Neural cell (in vitro differentiated cells): ENCODE results near the gene TFB2M. TPM values are rescaled to one million over a fixed set of nuclear protein-coding genes. Genes with fewer than 3 reads are reported as not detected.

Experiments used
- H2AFZ ChIP-seq: fragments of 200-600, 300-800 bp; sonication (generic), shearing (Covaris generic); 2 replicates; pipeline ENCODE4 v1.6.0; 2014; ENCODE audit warnings: low read depth, mild to moderate bottlenecking, antibody characterized with exemption, low read length, moderate library complexity
- H3F3A ChIP-seq: fragments of 200-600 bp; shearing (Covaris generic); 2 replicates; pipeline ENCODE4 v1.6.1; 2016; ENCODE audit warnings: mild to moderate bottlenecking, moderate library complexity, mixed read lengths, antibody characterized with exemption, low read length; ENCODE audit not compliant: insufficient read depth, poor library complexity, severe bottlenecking
- H3K27ac ChIP-seq: fragments of 200-600, 300-800 bp; sonication (generic), shearing (Covaris generic); 2 replicates; pipeline ENCODE4 v1.5.1; 2014; ENCODE audit warnings: mild to moderate bottlenecking, low read length, moderate library complexity
- H3K27me3 ChIP-seq: fragments of 300-800, 200-600 bp; sonication (generic), shearing (Covaris generic); 2 replicates; pipeline ENCODE4 v1.6.0; 2014; ENCODE audit warnings: mild to moderate bottlenecking, low read depth, low read length, moderate library complexity; ENCODE audit not compliant: insufficient read depth
- H3K36me3 ChIP-seq: fragments of 300-800, 200-600 bp; sonication (generic), shearing (Covaris generic); 2 replicates; pipeline ENCODE4 v1.5.1; 2014; ENCODE audit warnings: mild to moderate bottlenecking, antibody characterized with exemption, low read length, moderate library complexity; ENCODE audit not compliant: insufficient read depth
- H3K4me2 ChIP-seq: fragments of 300-800, 200-600 bp; sonication (generic), shearing (Covaris generic); 2 replicates; pipeline ENCODE4 v1.6.0; 2014; ENCODE audit warnings: mild to moderate bottlenecking, low read length
- H3K4me3 ChIP-seq: fragments of 300-800, 200-600 bp; sonication (generic), shearing (Covaris generic); 2 replicates; pipeline ENCODE4 v1.5.1; 2014; ENCODE audit warnings: mild to moderate bottlenecking, low read length, moderate library complexity
- H3K79me2 ChIP-seq: fragments of 200-600 bp; shearing (Covaris generic); replicated peaks from 2 replicates; pipeline ENCODE4 v1.6.0; 2014; ENCODE audit warnings: mild to moderate bottlenecking, low read length, moderate library complexity; ENCODE audit not compliant: insufficient read depth
- H3K9ac ChIP-seq: fragments of 300-800, 200-600 bp; sonication (generic), shearing (Covaris generic); 2 replicates; pipeline ENCODE4 v1.6.1; 2016; ENCODE audit warnings: mild to moderate bottlenecking, low read length, mixed read lengths
- H3K9me2 ChIP-seq: fragments of 200-600 bp; shearing (Covaris generic); 2 replicates; pipeline ENCODE4 v1.6.1; 2016; ENCODE audit warnings: mild to moderate bottlenecking, low read length, mixed read lengths; ENCODE audit not compliant: insufficient read depth
- H3K9me3 ChIP-seq: fragments of 200-600, 300-800 bp; sonication (generic), shearing (Covaris generic); 2 replicates; pipeline ENCODE4 v1.6.1; 2016; ENCODE audit warnings: mild to moderate bottlenecking, mixed run types, low read length, moderate library complexity, mixed read lengths
- H4K20me1 ChIP-seq: fragments of 200-600 bp; shearing (Covaris generic); 2 replicates; pipeline ENCODE4 v1.6.1; 2016; ENCODE audit warnings: mild to moderate bottlenecking, mixed run types; ENCODE audit not compliant: insufficient read depth
- CTCF ChIP-seq: fragments of 450-650 bp; IDR thresholded peaks from 2 replicates; pipeline ENCODE4 v1.5.1; 2014; ENCODE audit warnings: antibody characterized with exemption, mild to moderate bottlenecking, moderate library complexity; ENCODE audit not compliant: poor library complexity, severe bottlenecking
- EP300 ChIP-seq: fragments of 450-650 bp; conservative IDR thresholded peaks from 2 replicates; pipeline ENCODE4 v1.6.1; 2014; ENCODE audit warnings: antibody characterized with exemption, mild to moderate bottlenecking, moderate library complexity; ENCODE audit not compliant: poor library complexity, severe bottlenecking
- EZH2 ChIP-seq: fragments of 200-600, 300-800 bp; shearing (Covaris generic), sonication (generic); IDR thresholded peaks from 2 replicates; pipeline ENCODE4 v1.6.1; 2014; ENCODE audit warnings: antibody characterized with exemption, low read length, borderline replicate concordance, mild to moderate bottlenecking; ENCODE audit not compliant: insufficient read depth, poor library complexity, severe bottlenecking
- MXI1 ChIP-seq: fragments of 450-650 bp; conservative IDR thresholded peaks from 2 replicates; pipeline ENCODE4 v1.6.1; 2014; ENCODE audit warnings: antibody characterized with exemption, mild to moderate bottlenecking; ENCODE audit not compliant: poor library complexity, severe bottlenecking
- POLR2AphosphoS5 ChIP-seq: IDR thresholded peaks from 2 replicates; pipeline ENCODE4 v1.6.1; 2012
- RAD21 ChIP-seq: fragments of 450-650 bp; conservative IDR thresholded peaks from 2 replicates; pipeline ENCODE4 v1.6.1; 2014; ENCODE audit warnings: antibody characterized with exemption, mild to moderate bottlenecking, moderate library complexity
- REST ChIP-seq: IDR thresholded peaks from 2 replicates; pipeline ENCODE4 v1.6.1; 2012; ENCODE audit warnings: borderline replicate concordance
- SMC3 ChIP-seq: fragments of 450-650 bp; conservative IDR thresholded peaks from 2 replicates; pipeline ENCODE4 v1.6.1; 2014; ENCODE audit warnings: antibody characterized with exemption, mild to moderate bottlenecking, moderate library complexity; ENCODE audit not compliant: poor library complexity
- TAF1 ChIP-seq: IDR thresholded peaks from 2 replicates; pipeline ENCODE4 v1.6.1; 2012; ENCODE audit warnings: low read depth
- polyA plus RNA-seq: library from polyadenylated mRNA; depleted of rRNA; stranded (reverse); fragments of >200 nt; gene quantifications from 2 replicates; pipeline ENCODE4 v1.2.3, GENCODE V29; 2014

Gene TFB2M
- polyA plus RNA-seq, 1 donor from 2014 or later = 19.2 TPM

GRCh38 chr1:246583448-246584185 is 17.6 kb upstream of the TFB2M start:
- H3K79me2 ChIP-seq = peaks cover 7% of the 10 kb centered on the region

GRCh38 chr1:246583056-246583440 is 17.0 kb upstream of the TFB2M start:
- Histone ChIP-seq H4K20me1 (no peaks in the 10 kb centered on the region), H3K79me2 (peaks cover 7% of the 10 kb centered on the region), H3K9ac (no peak overlapping the region), H3K4me2 (no peak overlapping the region), H3K36me3 (no peaks in the 10 kb centered on the region), H3K9me2 (no peaks in the 10 kb centered on the region), H3K27ac (no peak overlapping the region), H3K4me3 (no peak overlapping the region), H3K27me3 (no peaks in the 10 kb centered on the region), H2AFZ (no peak overlapping the region), H3F3A (no peaks in the 10 kb centered on the region), H3K9me3 (no peaks in the 10 kb centered on the region)
- no peak for TF ChIP-seq REST
- no peak for TF ChIP-seq SMC3
- no peak for TF ChIP-seq EZH2
- no peak for TF ChIP-seq POLR2AphosphoS5
- TF ChIP-seq EP300 = no peak
- TF ChIP-seq RAD21 = no peak

More at GRCh38 chr1:246583448-246584185, 17.6 kb upstream of the TFB2M start:
- no peak overlapping the region for H2AFZ ChIP-seq
- no peaks in the 10 kb centered on the region for H3K9me3 ChIP-seq
- no peak overlapping the region for H3K27ac ChIP-seq
- no peaks in the 10 kb centered on the region for H4K20me1 ChIP-seq
- H3K4me2 ChIP-seq = no peak overlapping the region
- no peaks in the 10 kb centered on the region for H3K36me3 ChIP-seq
- no peaks in the 10 kb centered on the region for H3F3A ChIP-seq
- H3K27me3 ChIP-seq = no peaks in the 10 kb centered on the region
- no peak overlapping the region for H3K9ac ChIP-seq
- H3K9me2 ChIP-seq = no peaks in the 10 kb centered on the region
- no peak for TF ChIP-seq RAD21
- TF ChIP-seq EZH2 = no peak
- TF ChIP-seq REST = no peak
- no peak for TF ChIP-seq POLR2AphosphoS5
- TF ChIP-seq MXI1 = no peak
- TF ChIP-seq SMC3 = no peak
- TF ChIP-seq EP300 = no peak
- no peak for TF ChIP-seq CTCF
- no peak for TF ChIP-seq TAF1
- H3K4me3 ChIP-seq = no peak overlapping the region
